Activated CD4-positive, CD25-positive, alpha-beta regulatory T cell (primary cell): ENCODE measurements around the gene HKDC1.
"Not testable (repeated sequence)": the region's sequence is repeated elsewhere in the genome, so short reads cannot be mapped to it uniquely, and the experiment has no call there.

Source experiments
- DNase-seq, 4 experiments: peaks; one replicate each; lab custom pipeline; 2025; lab: John Stamatoyannopoulos, UW

The HKDC1 gene

GRCh38 chr10:69278446-69278963 is 58.4 kb downstream of the HKDC1 start, which contains the start of gene HK1:
Gene HK1, plus strand, starts transcription at chr10:69278496.
- no peak for DNase-seq

- DNase-seq = no peak
These were observed 59.0 kb downstream of the HKDC1 start for GRCh38 chr10:69279110-69279509.

- no peak for DNase-seq
These were observed 61.6 kb downstream of the HKDC1 start for GRCh38 chr10:69281507-69282413.

- DNase-seq = not testable (repeated sequence)
These were observed 64.3 kb downstream of the HKDC1 start for GRCh38 chr10:69284402-69284801.

GRCh38 chr10:69285699-69286098 is 65.6 kb downstream of the HKDC1 start:
- no peak for DNase-seq

- DNase-seq = no peak
These were observed 67.0 kb downstream of the HKDC1 start for GRCh38 chr10:69287181-69287580.

- no peak for DNase-seq
These were observed 70.9 kb downstream of the HKDC1 start for GRCh38 chr10:69290993-69291392.

GRCh38 chr10:69292459-69292858 is 72.3 kb downstream of the HKDC1 start:
- no peak for DNase-seq

- no peak for DNase-seq
These were observed 75.0 kb downstream of the HKDC1 start for GRCh38 chr10:69295027-69295636.

- DNase-seq = no peak
These were observed 83.5 kb downstream of the HKDC1 start for GRCh38 chr10:69303632-69304051.

- DNase-seq = no peak
These were observed 86.3 kb downstream of the HKDC1 start for GRCh38 chr10:69306421-69306820.

- DNase-seq = no peak
These were observed 87.3 kb downstream of the HKDC1 start for GRCh38 chr10:69307434-69307833.

GRCh38 chr10:69308304-69308703 is 88.2 kb downstream of the HKDC1 start:
- not testable (repeated sequence) for DNase-seq

GRCh38 chr10:69311309-69311708 is 91.2 kb downstream of the HKDC1 start:
- DNase-seq = no peak

- no peak for DNase-seq
These were observed 92.4 kb downstream of the HKDC1 start for GRCh38 chr10:69312528-69312927.

GRCh38 chr10:69315100-69315542 is 95.0 kb downstream of the HKDC1 start:
- no peak for DNase-seq

GRCh38 chr10:69315610-69316312 is 95.6 kb downstream of the HKDC1 start:
- DNase-seq = no peak

GRCh38 chr10:69316313-69317059 is 96.4 kb downstream of the HKDC1 start:
- DNase-seq = no peak
